Effector memory CD8-positive, alpha-beta T cell (primary cell): ENCODE data around the gene COL25A1.
"Not testable (repeated sequence)": the region's sequence is repeated elsewhere in the genome, so short reads cannot be mapped to it uniquely, and the experiment has no call there.

Source experiments
- ATAC-seq: fragments of 150-1000 bp; cut with Tn5 transposase; replicated peaks from 2 replicates; pipeline ENCODE4 v1.10.0; 2021; ENCODE audit warnings: mild to moderate bottlenecking, moderate library complexity
- DNase-seq, 3 experiments: peaks; one replicate each; pipeline ENCODE4 v3.0.0; 2021
- H3K27ac Mint-ChIP-seq, 2 donors: one replicate each; pipeline ENCODE4 v1.8.0; 2022; ENCODE audit warnings: mild to moderate bottlenecking in 2 of 2, mixed read lengths in 2 of 2, moderate library complexity in 2 of 2
- H3K27me3 Mint-ChIP-seq, 2 donors: one replicate each; pipeline ENCODE4 v1.8.0; 2022; ENCODE audit warnings: mixed read lengths in 2 of 2
- H3K36me3 Mint-ChIP-seq: one replicate; pipeline ENCODE4 v1.8.0; 2022; ENCODE audit warnings: mild to moderate bottlenecking, moderate library complexity, mixed read lengths; ENCODE audit not compliant: insufficient read depth
- H3K4me1 Mint-ChIP-seq, 2 donors: one replicate each; pipeline ENCODE4 v1.8.0; 2022; ENCODE audit warnings: low read depth in 2 of 2, mixed read lengths in 2 of 2
- H3K4me3 Mint-ChIP-seq, 2 donors: one replicate each; pipeline ENCODE4 v1.8.0; 2022; ENCODE audit warnings: mild to moderate bottlenecking in 2 of 2, mixed read lengths in 2 of 2, moderate library complexity in 2 of 2
- H3K9me3 Mint-ChIP-seq, 2 donors: one replicate each; pipeline ENCODE4 v1.8.0; 2022; ENCODE audit warnings: mixed read lengths in 2 of 2

Gene COL25A1

DNA sequence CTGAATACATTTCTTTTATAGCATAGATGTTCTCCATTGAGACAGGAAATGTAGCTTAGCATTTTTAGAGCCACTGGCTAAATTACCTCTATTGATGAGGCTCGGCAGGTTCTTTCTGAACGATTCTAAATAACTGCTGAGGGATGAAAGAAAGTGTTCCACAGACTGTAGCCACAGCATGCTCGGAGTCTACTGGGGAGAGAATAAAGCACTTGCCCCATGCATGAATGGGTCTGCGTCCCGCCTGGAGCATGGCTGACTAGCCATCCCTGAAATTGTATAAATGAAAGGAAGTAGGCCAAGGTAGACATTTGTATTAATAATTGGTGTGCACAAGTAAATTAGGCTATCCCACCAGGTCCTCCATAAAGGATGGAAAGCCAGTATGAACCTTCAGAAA, 269.8 kb downstream of the COL25A1 start:
- no peak for ATAC-seq
- H3K27me3 Mint-ChIP-seq = peaks cover 0 to 7% of the 10 kb centered on the region in 2 donors
- no peaks in the 10 kb centered on the region for H3K4me1 Mint-ChIP-seq
- H3K36me3 Mint-ChIP-seq = no peaks in the 10 kb centered on the region
- no peak overlapping the region for H3K27ac Mint-ChIP-seq
- no peak for DNase-seq
- H3K9me3 Mint-ChIP-seq = peaks cover 0 to 2% of the 10 kb centered on the region in 2 donors
- H3K4me3 Mint-ChIP-seq = no peak overlapping the region

DNA sequence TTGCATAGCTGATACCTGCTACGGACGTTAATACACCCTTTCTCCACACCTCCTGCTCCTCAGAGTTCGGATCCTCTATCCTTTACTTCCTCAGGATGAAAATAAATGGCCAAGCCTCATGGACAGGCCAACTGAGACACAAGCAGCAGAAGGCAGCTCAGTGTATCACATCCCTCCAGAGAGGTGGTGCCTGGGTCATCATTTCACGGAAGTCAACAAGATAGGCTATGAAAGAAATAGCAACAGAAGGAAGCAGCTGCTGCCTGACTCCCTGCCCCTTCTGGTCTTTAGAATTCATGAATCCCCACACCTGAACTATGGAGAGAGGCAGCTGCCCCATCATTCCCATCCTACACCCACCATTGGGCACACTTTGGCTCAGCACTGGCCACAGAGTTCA, 272.5 kb downstream of the COL25A1 start:
- DNase-seq (no peak), ATAC-seq (no peak)
- Mint-ChIP-seq H3K36me3 (no peaks in the 10 kb centered on the region), H3K4me3 (no peak overlapping the region), H3K27me3 (no peaks in the 10 kb centered on the region), H3K9me3 (peaks cover 0 to 2% of the 10 kb centered on the region in 2 donors), H3K4me1 (no peaks in the 10 kb centered on the region), H3K27ac (no peak overlapping the region)

DNA sequence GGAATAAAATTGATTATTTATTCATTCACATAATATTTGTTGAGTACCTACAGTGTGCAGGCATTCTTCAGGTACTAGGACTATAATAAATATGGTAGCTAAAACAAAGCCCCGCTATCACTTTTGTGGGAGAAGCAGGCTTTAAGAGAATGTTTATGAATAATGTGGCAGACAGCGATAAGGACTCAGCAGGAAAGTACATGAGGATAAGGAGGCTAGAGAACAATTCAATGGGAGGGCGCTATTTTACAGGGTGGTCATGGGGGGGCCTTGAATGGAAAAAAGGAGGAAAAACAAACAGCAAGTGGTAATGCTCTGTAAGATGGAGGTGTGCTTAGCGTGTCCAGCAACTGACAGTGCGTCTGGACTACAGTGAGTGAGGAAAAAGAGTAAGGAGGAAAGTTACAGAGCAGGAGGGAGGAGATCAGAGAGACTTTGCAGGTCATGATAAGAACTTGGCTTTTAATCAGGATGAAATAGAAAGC, 275.4 kb downstream of the COL25A1 start:
- no peak for ATAC-seq
- DNase-seq = no peak
- Mint-ChIP-seq H3K27ac (no peak overlapping the region), H3K9me3 (peaks cover 2 to 3% of the 10 kb centered on the region in 2 donors), H3K27me3 (no peaks in the 10 kb centered on the region), H3K4me3 (no peak overlapping the region), H3K4me1 (no peaks in the 10 kb centered on the region), H3K36me3 (no peaks in the 10 kb centered on the region)

DNA sequence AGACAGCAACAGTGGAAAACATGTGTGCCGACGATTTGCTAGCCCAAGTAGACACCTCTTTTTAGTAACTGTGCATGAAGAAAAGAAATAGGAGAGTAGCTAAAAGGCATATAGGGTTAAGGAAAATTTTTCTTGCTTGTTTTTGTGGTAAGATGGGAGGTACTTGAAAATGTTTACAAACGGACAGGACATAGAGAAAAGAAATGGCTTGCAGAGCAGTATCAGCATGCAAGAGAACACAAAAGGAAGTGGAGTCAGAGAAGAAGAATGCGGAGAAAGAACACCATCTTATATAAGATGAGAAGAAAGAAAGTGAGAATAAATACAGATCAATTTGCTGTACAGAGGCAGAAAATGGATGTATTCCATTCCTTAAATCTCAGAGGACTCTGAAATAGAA, 275.9 kb downstream of the COL25A1 start:
- Mint-ChIP-seq H3K27me3 (no peaks in the 10 kb centered on the region), H3K4me1 (no peaks in the 10 kb centered on the region), H3K9me3 (peaks cover 0 to 7% of the 10 kb centered on the region in 2 donors), H3K4me3 (no peak overlapping the region), H3K36me3 (no peaks in the 10 kb centered on the region), H3K27ac (no peak overlapping the region)
- DNase-seq (no peak), ATAC-seq (no peak)

DNA sequence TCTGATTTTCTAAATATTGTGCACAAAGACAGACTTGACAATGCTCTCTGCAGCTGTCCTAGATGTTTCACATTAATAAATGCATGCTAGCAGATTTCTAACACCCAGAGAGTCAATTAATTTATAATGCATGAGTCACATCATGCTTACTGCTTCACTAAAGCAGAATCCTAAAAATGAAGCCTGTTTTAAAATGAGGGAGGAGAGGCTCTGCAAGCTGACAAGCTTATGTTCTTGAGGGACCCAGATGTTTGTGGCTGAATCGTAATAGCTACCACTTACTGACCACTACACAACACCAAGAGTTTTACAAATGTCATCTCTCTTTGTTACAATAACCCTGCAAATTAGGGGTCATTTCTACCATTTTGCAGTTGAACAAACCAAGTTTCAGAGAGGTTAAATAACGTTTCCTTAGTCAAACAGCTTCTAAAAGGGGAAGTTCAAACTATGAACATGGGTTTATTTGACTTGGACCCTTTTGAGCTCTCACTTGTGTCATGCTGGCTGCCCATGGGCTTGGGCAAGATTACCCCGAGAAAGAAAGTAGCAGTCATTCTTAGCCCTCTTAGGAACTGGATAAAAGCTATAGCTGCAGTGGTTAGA, 276.9 kb downstream of the COL25A1 start:
- H3K4me3 Mint-ChIP-seq = no peak overlapping the region
- ATAC-seq (no peak), DNase-seq (no peak)
- H3K9me3 Mint-ChIP-seq = peaks cover 3 to 7% of the 10 kb centered on the region in 2 donors
- no peak overlapping the region for H3K27ac Mint-ChIP-seq
- H3K4me1 Mint-ChIP-seq = no peaks in the 10 kb centered on the region
- H3K27me3 Mint-ChIP-seq = no peaks in the 10 kb centered on the region
- no peaks in the 10 kb centered on the region for H3K36me3 Mint-ChIP-seq

DNA sequence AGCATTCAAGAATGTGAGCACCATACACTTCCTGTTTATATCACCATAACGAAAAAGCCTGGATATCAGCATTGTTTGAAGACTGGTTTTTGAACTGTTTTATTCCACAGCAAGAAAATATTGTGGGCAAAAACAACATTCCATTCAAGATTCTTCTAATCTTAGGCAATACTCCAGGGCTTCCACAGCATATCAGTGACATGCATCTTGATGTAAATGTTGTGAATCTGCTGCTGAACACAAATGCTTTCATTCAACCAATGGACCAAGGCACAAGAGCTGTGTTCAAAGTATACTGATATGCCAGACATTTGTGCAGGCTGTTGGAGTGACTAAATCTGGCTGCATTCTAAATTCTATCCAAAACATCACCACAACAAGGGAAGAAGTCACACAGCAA, 279.5 kb downstream of the COL25A1 start:
- Mint-ChIP-seq H3K27me3 (no peaks in the 10 kb centered on the region), H3K27ac (no peak overlapping the region)
- ATAC-seq = no peak

DNA sequence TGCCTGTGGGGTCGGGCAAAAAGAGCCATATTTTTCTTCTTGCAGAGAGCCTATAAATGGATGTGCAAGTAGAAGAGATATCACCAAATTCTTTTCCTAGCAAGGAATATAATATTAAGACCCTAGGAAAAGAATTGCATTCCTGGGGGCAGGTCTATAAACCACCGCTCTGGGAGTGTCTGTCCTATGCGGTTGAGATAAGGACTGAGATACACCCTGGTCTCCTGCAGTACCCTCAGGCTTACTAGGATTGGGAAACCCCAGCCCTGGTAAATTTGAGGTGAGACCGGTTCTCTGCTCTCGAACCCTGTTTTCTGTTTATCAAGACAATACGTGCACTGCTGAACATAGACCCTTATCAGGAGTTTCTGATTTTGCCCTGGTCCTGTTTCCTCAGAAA, 280.8 kb downstream of the COL25A1 start:
- DNase-seq, H3K36me3 Mint-ChIP-seq, H3K4me1 Mint-ChIP-seq: not testable (repeated sequence)

More for the DNA sequence above, 279.5 kb downstream of the COL25A1 start:
- DNase-seq = no peak
- H3K36me3 Mint-ChIP-seq = no peaks in the 10 kb centered on the region
- H3K4me1 Mint-ChIP-seq = no peaks in the 10 kb centered on the region
- H3K4me3 Mint-ChIP-seq = no peak overlapping the region
- peaks cover 3 to 7% of the 10 kb centered on the region in 2 donors for H3K9me3 Mint-ChIP-seq

DNA sequence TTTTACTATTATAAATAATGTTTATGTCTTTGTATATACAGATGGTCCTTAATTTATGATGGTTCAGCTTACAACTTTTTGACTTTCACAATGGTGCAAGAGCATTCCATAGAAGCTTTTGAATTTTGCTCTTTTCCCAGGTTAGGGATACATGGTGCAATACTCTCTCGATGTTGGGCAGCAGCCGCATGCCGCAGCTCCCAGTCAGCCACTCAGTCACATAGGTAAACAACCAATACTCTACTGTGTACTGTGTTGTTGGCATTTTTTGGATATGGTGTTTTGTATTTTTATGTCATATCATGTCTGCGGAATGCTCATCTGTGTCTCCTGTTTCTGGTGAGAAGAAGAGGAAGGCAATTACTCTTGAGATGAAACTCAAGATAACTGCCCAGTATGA, 281.6 kb downstream of the COL25A1 start:
- no peak for ATAC-seq
- Mint-ChIP-seq H3K27me3 (peaks cover 0 to 6% of the 10 kb centered on the region in 2 donors), H3K36me3 (no peaks in the 10 kb centered on the region), H3K4me1 (no peaks in the 10 kb centered on the region), H3K9me3 (peaks cover 3 to 7% of the 10 kb centered on the region in 2 donors), H3K4me3 (no peak overlapping the region), H3K27ac (no peak overlapping the region)
- DNase-seq = no peak

More for the DNA sequence above, 280.8 kb downstream of the COL25A1 start:
- H3K27me3 Mint-ChIP-seq, ATAC-seq, H3K9me3 Mint-ChIP-seq, H3K4me3 Mint-ChIP-seq, H3K27ac Mint-ChIP-seq: not testable (repeated sequence)

DNA sequence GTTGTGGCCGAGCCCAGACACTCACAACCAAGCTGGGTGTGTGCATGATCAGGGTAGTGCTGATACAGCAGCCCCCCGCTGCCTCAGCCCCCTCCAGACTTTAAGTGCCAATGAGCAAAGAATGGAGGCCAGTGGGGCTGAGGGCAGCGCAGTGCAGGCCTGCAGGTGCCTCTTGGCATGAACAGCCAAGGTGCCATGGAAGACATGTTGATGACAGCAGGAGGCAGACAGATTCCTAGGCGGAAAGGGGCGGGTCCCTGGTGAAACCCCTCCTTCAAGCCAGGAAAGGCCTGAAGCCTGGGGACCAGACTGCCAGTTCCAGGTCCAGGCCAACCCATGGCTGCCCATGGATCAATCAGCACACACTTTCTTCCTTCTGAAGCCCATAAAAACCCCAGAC, 286.3 kb downstream of the COL25A1 start:
- H3K27ac Mint-ChIP-seq = no peak overlapping the region
- H3K27me3 Mint-ChIP-seq = peaks cover 4 to 9% of the 10 kb centered on the region in 2 donors

DNA sequence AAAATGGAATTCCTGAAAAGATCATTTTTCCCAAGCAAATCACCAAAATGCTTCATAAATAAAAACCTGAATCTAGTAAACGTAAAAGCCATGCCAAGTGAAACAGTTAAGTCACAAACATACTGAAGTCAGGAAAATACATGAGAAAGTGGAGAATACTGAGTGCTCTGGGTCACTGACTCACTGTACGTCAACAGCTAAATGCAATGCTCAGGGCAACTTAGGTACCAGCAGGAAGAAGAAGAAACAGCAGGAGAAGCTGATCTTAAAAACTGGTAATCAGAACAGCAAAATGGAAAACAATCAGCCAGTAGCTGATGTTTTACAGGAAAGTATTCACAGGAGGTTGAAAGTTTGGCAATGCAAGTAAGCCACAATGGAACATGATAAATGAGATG, 287.0 kb downstream of the COL25A1 start:
- H3K27me3 Mint-ChIP-seq = peaks cover 4 to 9% of the 10 kb centered on the region in 2 donors
- H3K4me1 Mint-ChIP-seq = no peaks in the 10 kb centered on the region
- no peaks in the 10 kb centered on the region for H3K9me3 Mint-ChIP-seq
- H3K27ac Mint-ChIP-seq = no peak overlapping the region
- ATAC-seq (no peak), DNase-seq (no peak)
- no peak overlapping the region for H3K4me3 Mint-ChIP-seq
- H3K36me3 Mint-ChIP-seq = no peaks in the 10 kb centered on the region

More for the DNA sequence above, 286.3 kb downstream of the COL25A1 start:
- no peaks in the 10 kb centered on the region for H3K4me1 Mint-ChIP-seq
- no peaks in the 10 kb centered on the region for H3K36me3 Mint-ChIP-seq
- peaks cover 0 to 3% of the 10 kb centered on the region in 2 donors for H3K9me3 Mint-ChIP-seq
- no peak for DNase-seq
- no peak overlapping the region for H3K4me3 Mint-ChIP-seq
- ATAC-seq = no peak

DNA sequence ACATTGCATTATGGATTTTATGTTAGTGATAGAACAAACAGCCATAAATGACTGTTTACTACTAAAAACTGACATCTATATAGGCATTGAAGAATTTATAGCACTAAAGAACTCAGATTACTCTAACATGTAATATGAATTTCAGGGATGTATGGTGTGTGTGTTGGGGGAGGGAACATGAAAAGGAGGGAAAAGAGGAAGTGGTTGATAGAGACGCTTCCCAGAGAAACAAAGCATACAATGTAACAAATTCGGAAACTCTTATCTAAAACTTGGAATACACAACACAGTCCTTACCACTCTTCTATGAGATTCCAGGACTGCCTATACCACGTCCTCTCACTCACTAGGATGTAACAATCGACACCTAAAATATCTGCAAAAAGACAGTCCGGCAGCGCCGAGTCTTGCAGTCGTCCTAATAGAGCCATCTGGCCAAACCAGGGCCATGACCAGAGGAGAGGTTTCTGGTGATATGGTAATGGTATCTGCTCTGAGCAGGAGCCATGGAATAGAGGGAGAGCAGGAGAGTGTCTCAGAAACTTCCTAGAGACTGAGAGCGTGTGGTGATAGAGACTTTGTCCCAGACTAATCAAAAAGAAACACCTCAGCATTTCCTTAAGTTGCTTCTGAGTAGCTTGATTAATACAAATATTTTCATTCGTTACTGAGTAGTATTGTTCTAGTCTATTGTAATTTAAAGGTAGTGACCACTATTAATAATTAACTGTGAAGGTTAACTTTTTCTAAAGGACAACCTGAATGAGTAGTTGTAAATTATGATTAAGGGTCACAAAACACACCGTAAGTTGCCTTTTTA, 287.7 kb downstream of the COL25A1 start:
- no peaks in the 10 kb centered on the region for H3K9me3 Mint-ChIP-seq
- ATAC-seq (no peak), DNase-seq (no peak)
- no peak overlapping the region for H3K27ac Mint-ChIP-seq
- peaks cover 4 to 9% of the 10 kb centered on the region in 2 donors for H3K27me3 Mint-ChIP-seq
- H3K36me3 Mint-ChIP-seq = no peaks in the 10 kb centered on the region
- H3K4me1 Mint-ChIP-seq = no peaks in the 10 kb centered on the region
- H3K4me3 Mint-ChIP-seq = no peak overlapping the region

DNA sequence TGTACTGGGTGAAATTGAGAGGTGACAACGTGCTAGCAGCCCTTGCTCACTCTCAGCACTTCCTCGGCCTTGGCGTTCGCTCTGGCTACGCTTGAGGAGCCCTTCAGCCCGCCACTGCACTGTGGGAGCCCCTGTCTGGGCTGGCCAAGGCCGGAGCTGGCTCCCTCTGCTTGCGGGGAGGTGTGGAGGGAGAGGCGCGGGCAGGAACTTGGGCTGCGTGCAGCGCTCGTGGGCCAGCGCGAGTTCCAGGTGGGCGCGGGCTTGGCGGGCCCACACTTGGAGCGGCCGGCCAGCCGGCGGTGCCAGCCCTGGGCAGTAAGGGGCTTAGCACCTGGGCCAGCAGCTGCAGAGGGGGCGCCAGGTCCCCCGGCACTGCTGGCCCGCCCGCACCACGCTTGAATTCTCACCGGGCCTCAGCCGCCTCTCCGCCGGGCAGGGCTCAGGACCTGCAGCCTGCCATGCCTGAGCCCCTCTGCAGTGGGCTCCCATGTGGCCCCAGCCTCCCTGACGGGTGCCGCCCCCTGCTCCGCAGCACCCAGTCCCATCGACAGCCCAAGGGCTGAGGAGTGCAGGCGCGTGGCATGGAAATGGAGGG, 290.1 kb downstream of the COL25A1 start:
- no peaks in the 10 kb centered on the region for H3K36me3 Mint-ChIP-seq
- peaks cover 4 to 9% of the 10 kb centered on the region in 2 donors for H3K27me3 Mint-ChIP-seq
- no peak overlapping the region for H3K4me3 Mint-ChIP-seq
- no peak for DNase-seq
- no peak overlapping the region for H3K27ac Mint-ChIP-seq
- ATAC-seq = no peak
- no peaks in the 10 kb centered on the region for H3K4me1 Mint-ChIP-seq
- no peaks in the 10 kb centered on the region for H3K9me3 Mint-ChIP-seq

DNA sequence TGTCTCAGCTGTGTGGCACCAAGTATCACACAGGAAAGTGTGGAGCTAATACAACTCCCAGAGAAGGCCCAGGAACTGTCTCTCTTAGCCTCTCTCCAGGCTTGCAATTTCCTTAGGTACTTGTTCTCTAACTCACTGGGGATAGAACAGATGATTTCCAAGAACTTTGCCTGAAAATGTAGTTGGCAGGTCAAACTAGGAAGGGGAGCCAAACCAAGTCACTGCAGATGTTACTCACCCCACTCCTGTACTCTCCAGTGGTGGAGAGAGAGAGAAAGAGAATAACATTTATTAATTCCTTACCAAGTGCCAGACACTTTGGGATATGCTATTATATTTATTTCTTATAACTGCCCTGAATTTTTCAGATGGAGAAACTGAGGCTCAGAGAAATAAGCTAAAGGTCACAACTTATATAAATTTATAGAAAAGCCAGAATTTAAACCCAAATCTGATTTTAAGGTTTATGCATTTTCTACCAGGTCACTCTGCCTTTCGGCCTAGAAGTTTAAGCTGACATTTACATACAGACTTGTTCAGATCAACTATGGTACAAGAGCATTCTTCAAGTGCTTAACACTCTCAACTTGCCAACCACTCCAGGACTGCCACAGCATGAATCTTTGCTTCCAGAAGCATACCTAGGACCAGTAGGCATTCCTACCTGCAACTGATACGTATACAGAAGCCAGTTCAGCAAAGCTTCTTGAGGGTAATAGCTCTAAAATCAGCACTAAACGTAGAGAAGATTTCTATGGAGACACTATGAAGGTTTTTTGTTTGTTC, 291.0 kb downstream of the COL25A1 start:
- no peaks in the 10 kb centered on the region for H3K9me3 Mint-ChIP-seq
- ATAC-seq (no peak), DNase-seq (no peak)
- H3K4me1 Mint-ChIP-seq = no peaks in the 10 kb centered on the region
- H3K4me3 Mint-ChIP-seq = no peak overlapping the region
- H3K27ac Mint-ChIP-seq = no peak overlapping the region
- H3K27me3 Mint-ChIP-seq = peaks cover 4 to 8% of the 10 kb centered on the region in 2 donors
- H3K36me3 Mint-ChIP-seq = peaks cover 3% of the 10 kb centered on the region
